Prostate gland (tissue), 2 donors: ENCODE measurements around the gene STK24.

Experiments used
- CTCF ChIP-seq, 4 experiments: fragments of 200-600 bp in 2 of 4; fragments of 450-650 bp in 2 of 4; sonication (generic) in 2 of 4; IDR thresholded peaks; 1 replicate in 3 of 4; 2 replicates in 1 of 4; pipeline ENCODE4 v1.5.1; 2016 to 2019; ENCODE audit warnings: antibody characterized with exemption in 4 of 4, mild to moderate bottlenecking in 2 of 4, moderate library complexity in 2 of 4
- POLR2A ChIP-seq: fragments of 450-650 bp; IDR thresholded peaks from one replicate; pipeline ENCODE4 v1.6.1; 2016; ENCODE audit warnings: antibody characterized with exemption, mild to moderate bottlenecking

GRCh38 chr13:98525456-98526181, 51.3 kb downstream of the STK24 start:
- TF ChIP-seq CTCF (IDR thresholded peaks at IDR 0.05): no peak
- TF ChIP-seq POLR2A: no peak
